ENCODE measurements around the gene ZNF32. TPM values are rescaled to one million over a fixed set of nuclear protein-coding genes. Genes with fewer than 3 reads are reported as not detected.
"Not testable (repeated sequence)": the region's sequence is repeated elsewhere in the genome, so short reads cannot be mapped to it uniquely, and the experiment has no call there.

ZNF32 gene
- total RNA-seq, 2 experiments from 2014 or later = 26.0 to 26.9 TPM

GRCh38 chr10:43645866-43646265, 2.8 kb downstream of the ZNF32 start:
- Mint-ChIP-seq H3K27ac (no peak overlapping the region), H3K9me3 (peaks cover 40% of the 10 kb centered on the region), H3K4me1 (peaks cover 18% of the 10 kb centered on the region), H3K27me3 (peaks cover 7% of the 10 kb centered on the region), H3K4me3 (no peak overlapping the region), H3K36me3 (peaks cover 49% of the 10 kb centered on the region)
- POLR2A ChIA-PET = no interaction called here
- ATAC-seq (ENCODE audit: low read depth) (no peak), DNase-seq (no peak)

- H3K9me3 Mint-ChIP-seq = peaks cover 38% of the 10 kb centered on the region
- DNase-seq = no peak
- POLR2A ChIA-PET = no interaction called here
- peaks cover 16% of the 10 kb centered on the region for H3K4me1 Mint-ChIP-seq
- no peak overlapping the region for H3K4me3 Mint-ChIP-seq
- no peak overlapping the region for H3K27ac Mint-ChIP-seq
- no peak for ATAC-seq (ENCODE audit: low read depth)
- H3K36me3 Mint-ChIP-seq = peaks cover 51% of the 10 kb centered on the region
- H3K27me3 Mint-ChIP-seq = no peaks in the 10 kb centered on the region
Observed at GRCh38 chr10:43644252-43644651, 4.4 kb downstream of the ZNF32 start.

- POLR2A ChIA-PET = no interaction called here
- no peak overlapping the region for H3K4me3 Mint-ChIP-seq
- H3K4me1 Mint-ChIP-seq = no peaks in the 10 kb centered on the region
- peaks cover 31% of the 10 kb centered on the region for H3K36me3 Mint-ChIP-seq
- no peak for DNase-seq
- no peak overlapping the region for H3K27ac Mint-ChIP-seq
- ATAC-seq (ENCODE audit: low read depth) = no peak
- H3K27me3 Mint-ChIP-seq = peaks cover 4% of the 10 kb centered on the region
- peaks cover 27% of the 10 kb centered on the region for H3K9me3 Mint-ChIP-seq
Observed at GRCh38 chr10:43640603-43641002, 8.1 kb downstream of the ZNF32 start.

GRCh38 chr10:43635816-43636215, 12.9 kb downstream of the ZNF32 start:
- H3K36me3 Mint-ChIP-seq; H3K4me3 Mint-ChIP-seq; H3K27me3 Mint-ChIP-seq; ATAC-seq (ENCODE audit: low read depth); POLR2A ChIA-PET; H3K4me1 Mint-ChIP-seq; DNase-seq; H3K27ac Mint-ChIP-seq: not testable (repeated sequence)
- peaks cover 22% of the 10 kb centered on the region for H3K9me3 Mint-ChIP-seq

- H3K9me3 Mint-ChIP-seq = peaks cover 15% of the 10 kb centered on the region
- POLR2A ChIA-PET = no interaction called here
- DNase-seq (no peak), ATAC-seq (ENCODE audit: low read depth) (no peak)
- no peak overlapping the region for H3K27ac Mint-ChIP-seq
- peaks cover 2% of the 10 kb centered on the region for H3K36me3 Mint-ChIP-seq
- H3K27me3 Mint-ChIP-seq = no peaks in the 10 kb centered on the region
- H3K4me1 Mint-ChIP-seq = no peaks in the 10 kb centered on the region
- no peak overlapping the region for H3K4me3 Mint-ChIP-seq
Observed at GRCh38 chr10:43628956-43629355, 19.7 kb downstream of the ZNF32 start.

GRCh38 chr10:43627942-43628341, 20.7 kb downstream of the ZNF32 start:
- no peak overlapping the region for H3K27ac Mint-ChIP-seq
- H3K9me3 Mint-ChIP-seq = peaks cover 16% of the 10 kb centered on the region
- peaks cover 7% of the 10 kb centered on the region for H3K36me3 Mint-ChIP-seq
- peaks cover 6% of the 10 kb centered on the region for H3K4me1 Mint-ChIP-seq
- ATAC-seq (ENCODE audit: low read depth) = no peak
- H3K27me3 Mint-ChIP-seq = no peaks in the 10 kb centered on the region
- POLR2A ChIA-PET = no interaction called here
- H3K4me3 Mint-ChIP-seq = no peak overlapping the region
- DNase-seq = no peak

- Mint-ChIP-seq H3K36me3 (peaks cover 13% of the 10 kb centered on the region), H3K4me1 (peaks cover 8% of the 10 kb centered on the region), H3K27ac (peak overlapping the region; percentile 20), H3K4me3 (peak overlapping the region; percentile 50), H3K9me3 (peaks cover 31% of the 10 kb centered on the region), H3K27me3 (no peaks in the 10 kb centered on the region)
- POLR2A ChIA-PET = interaction anchor here (1.0 kb wide), 1 partner anchor 50 kb away, joined by 3 read pairs; no protein-coding TSS in a partner anchor
- ATAC-seq (ENCODE audit: low read depth) (no peak), DNase-seq (no peak)
Observed at GRCh38 chr10:43623351-43623750, 25.3 kb downstream of the ZNF32 start.

- ATAC-seq (ENCODE audit: low read depth) (no peak), DNase-seq (no peak)
- Mint-ChIP-seq H3K36me3 (peaks cover 16% of the 10 kb centered on the region), H3K4me1 (peaks cover 8% of the 10 kb centered on the region), H3K27me3 (no peaks in the 10 kb centered on the region), H3K4me3 (no peak overlapping the region), H3K9me3 (peaks cover 29% of the 10 kb centered on the region), H3K27ac (no peak overlapping the region)
- POLR2A ChIA-PET = no interaction called here
Observed at GRCh38 chr10:43622038-43622437, 26.6 kb downstream of the ZNF32 start.

GRCh38 chr10:43619368-43619767, 29.3 kb downstream of the ZNF32 start:
- H3K36me3 Mint-ChIP-seq = peaks cover 42% of the 10 kb centered on the region
- peaks cover 45% of the 10 kb centered on the region for H3K9me3 Mint-ChIP-seq
- no peak overlapping the region for H3K4me3 Mint-ChIP-seq
- no peaks in the 10 kb centered on the region for H3K27me3 Mint-ChIP-seq
- no peak for ATAC-seq (ENCODE audit: low read depth)
- peaks cover 8% of the 10 kb centered on the region for H3K4me1 Mint-ChIP-seq
- no peak overlapping the region for H3K27ac Mint-ChIP-seq
- no peak for DNase-seq
- POLR2A ChIA-PET = no interaction called here

- Mint-ChIP-seq H3K4me3 (no peak overlapping the region), H3K4me1 (peaks cover 2% of the 10 kb centered on the region), H3K27ac (no peak overlapping the region), H3K9me3 (peaks cover 48% of the 10 kb centered on the region), H3K27me3 (no peaks in the 10 kb centered on the region), H3K36me3 (peaks cover 52% of the 10 kb centered on the region)
- POLR2A ChIA-PET = no interaction called here
- ATAC-seq (ENCODE audit: low read depth) = no peak
- DNase-seq = no peak
Observed at GRCh38 chr10:43616697-43617370, 31.8 kb downstream of the ZNF32 start.

- no peak overlapping the region for H3K27ac Mint-ChIP-seq
- POLR2A ChIA-PET = no interaction called here
- no peak for DNase-seq
- peaks cover 67% of the 10 kb centered on the region for H3K36me3 Mint-ChIP-seq
- no peak for ATAC-seq (ENCODE audit: low read depth)
- no peak overlapping the region for H3K4me3 Mint-ChIP-seq
- H3K27me3 Mint-ChIP-seq = no peaks in the 10 kb centered on the region
- H3K9me3 Mint-ChIP-seq = peaks cover 26% of the 10 kb centered on the region
- peaks cover 14% of the 10 kb centered on the region for H3K4me1 Mint-ChIP-seq
Observed at GRCh38 chr10:43610636-43611035, 38.0 kb downstream of the ZNF32 start.

GRCh38 chr10:43607199-43607573, 41.5 kb downstream of the ZNF32 start:
- DNase-seq (no peak), ATAC-seq (ENCODE audit: low read depth) (no peak)
- H3K4me3 Mint-ChIP-seq = peak overlapping the region; percentile 81
- H3K4me1 Mint-ChIP-seq = peaks cover 13% of the 10 kb centered on the region
- H3K27ac Mint-ChIP-seq = peak overlapping the region; percentile 76
- peaks cover 38% of the 10 kb centered on the region for H3K36me3 Mint-ChIP-seq
- POLR2A ChIA-PET = interaction anchor here (0.5 to 1.6 kb wide), 3 partner anchors 12 to 103 kb away, joined by 3 to 10 read pairs (median 4); partner anchors contain the start of gene ZNF32
- H3K9me3 Mint-ChIP-seq = peaks cover 11% of the 10 kb centered on the region
- H3K27me3 Mint-ChIP-seq = no peaks in the 10 kb centered on the region

GRCh38 chr10:43606323-43607198, 42.1 kb downstream of the ZNF32 start, which contains the start of gene ZNF485:
Gene ZNF485, plus strand, starts transcription at chr10:43606438. Its CDS starts 613 bp downstream, at chr10:43607051.
- POLR2A ChIA-PET = interaction anchor here (0.5 to 1.6 kb wide), 3 partner anchors 11 to 102 kb away, joined by 3 to 10 read pairs (median 4); partner anchors contain the start of gene ZNF32
- DNase-seq (peak; percentile 76), ATAC-seq (ENCODE audit: low read depth) (peak; percentile 86)
- Mint-ChIP-seq H3K9me3 (peaks cover 11% of the 10 kb centered on the region), H3K36me3 (peaks cover 33% of the 10 kb centered on the region), H3K4me3 (peak within 1 kb of the TSS; percentile 81), H3K27me3 (no peaks in the 10 kb centered on the region), H3K4me1 (peaks cover 13% of the 10 kb centered on the region), H3K27ac (peak within 1 kb of the TSS; percentile 76)

Measured in activated naive CD8-positive, alpha-beta T cell treated with anti-CD3 and anti-CD28 coated beads, Interleukin-2, amount 10 ng/mL, durations not matched to agents 7 days and 5 days (primary cell).